ENCODE results near the gene NID1.

GRCh38 chr1:235928197-235928596 lies 136.7 kb downstream of the NID1 start:
- TF ChIP-seq POLR2AphosphoS5 (IDR thresholded peaks at IDR 0.05; ENCODE audit: borderline replicate concordance, low read depth, low read length) (no peak), EZH2 (IDR thresholded peaks at IDR 0.05) (no peak)

Measured in SK-N-MC (cell line).